GM23338 (cell line): ENCODE results near the gene ADAMTS1.

ENCODE experiments used
- CTCF ChIP-seq, 2 experiments: fragments of 200-600 bp in 1 of 2; sonication (generic) in 1 of 2; conservative IDR thresholded peaks; 2 replicates each; pipeline versions ENCODE4 v1.5.1 to v1.6.1; 2016 to 2017; ENCODE audit warnings: antibody characterized with exemption in 2 of 2, low read depth in 2 of 2, mild to moderate bottlenecking in 2 of 2, moderate library complexity in 1 of 2
- EZH2 ChIP-seq: fragments of 200-600 bp; sonication (generic); IDR thresholded peaks from one replicate; pipeline ENCODE4 v1.8.0; 2017; ENCODE audit warnings: antibody characterized with exemption, mild to moderate bottlenecking, low read depth; ENCODE audit not compliant: unreplicated experiment
- EZH2phosphoT487 ChIP-seq: fragments of 200-600 bp; sonication (generic); IDR thresholded peaks from one replicate; pipeline ENCODE4 v1.8.1; 2018; ENCODE audit warnings: antibody characterized with exemption; ENCODE audit not compliant: unreplicated experiment
- JUNB ChIP-seq: IDR thresholded peaks from one replicate; pipeline ENCODE4 v1.6.1; 2016; ENCODE audit warnings: antibody characterized with exemption; ENCODE audit not compliant: unreplicated experiment
- POLR2AphosphoS5 ChIP-seq: IDR thresholded peaks from 2 replicates; pipeline ENCODE4 v1.6.1; 2016; ENCODE audit warnings: antibody characterized with exemption, low read depth
- ZNF462 ChIP-seq: fragments of 250-450 bp; sonication (Bioruptor Pico); IDR thresholded peaks from 2 replicates; pipeline ENCODE4 v1.5.0; 2020; ENCODE audit warnings: mild to moderate bottlenecking, moderate library complexity

- TF ChIP-seq POLR2AphosphoS5 (no peak), CTCF (conservative IDR thresholded peaks at IDR 0.05; ENCODE audit: low read depth in 2 of 2) (no peak), EZH2 (no peak), ZNF462 (CRISPR knock-in tag) (no peak), JUNB (no peak), EZH2phosphoT487 (no peak)
These were observed 25.4 kb downstream of the ADAMTS1 start for GRCh38 chr21:26819740-26820324.
